ENCODE data around the gene LRIT1. TPM values are rescaled to one million over a fixed set of nuclear protein-coding genes. Genes with fewer than 3 reads are reported as not detected.

The LRIT1 gene
- total RNA-seq, 1 experiment from 2014 or later, result not detected

DNA sequence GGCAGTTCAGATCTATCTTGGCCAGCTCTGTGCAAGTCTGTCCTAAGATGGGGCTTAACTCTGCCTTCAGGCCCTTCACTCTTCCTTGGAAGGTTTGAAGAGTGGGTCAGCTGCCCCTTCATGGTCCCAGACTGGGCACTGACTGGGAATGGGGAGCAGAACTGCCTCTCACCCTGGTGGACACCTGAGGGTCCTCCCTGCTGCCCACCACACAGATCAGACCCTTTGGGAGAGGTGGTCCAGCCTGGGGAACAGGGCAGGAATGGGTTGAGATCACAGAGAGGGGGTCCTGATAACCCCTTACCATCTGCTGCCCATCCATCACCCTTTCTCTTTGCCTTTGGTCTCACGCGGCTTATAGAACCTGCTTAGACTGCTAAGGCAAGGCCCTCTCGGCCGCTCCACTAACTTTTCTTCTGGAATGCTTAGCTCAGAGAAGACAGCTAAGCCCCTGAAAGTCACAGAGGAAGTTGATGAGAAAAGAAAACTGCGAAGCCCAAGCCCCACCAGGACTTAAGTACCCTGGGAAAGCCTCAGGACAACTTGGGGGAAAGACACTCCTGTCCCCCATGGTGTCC lies 47.4 kb downstream of the LRIT1 start:
- Histone ChIP-seq H4K20me1 (ENCODE audit: insufficient read depth) (no peaks in the 10 kb centered on the region), H3K9me3 (ENCODE audit: control insufficient read depth in 1 of 2, insufficient read depth in 1 of 2, low read depth in 1 of 2, low read length in 2 of 2) (no peaks in the 10 kb centered on the region), H3K9me2 (ENCODE audit: insufficient read depth) (no peaks in the 10 kb centered on the region), H3K4me2 (ENCODE audit: low read length) (no peak overlapping the region), H3K79me2 (ENCODE audit: insufficient read depth, low read length) (no peaks in the 10 kb centered on the region), H3K27me3 (ENCODE audit: insufficient read depth, low read length) (peaks cover 19% of the 10 kb centered on the region), H3K4me3 (replicated peaks in 1 of 2; ENCODE audit: low read depth in 1 of 2, low read length in 2 of 2) (no peak overlapping the region), H3K4me1 (ENCODE audit: control insufficient read depth in 1 of 2, insufficient read depth in 2 of 2, low read length in 2 of 2) (no peaks in the 10 kb centered on the region), H2AFZ (ENCODE audit: low read depth, low read length, poor library complexity, severe bottlenecking) (no peak overlapping the region), H3K9ac (ENCODE audit: low read length) (no peak overlapping the region), H3K36me3 (ENCODE audit: control insufficient read depth in 1 of 2, insufficient read depth in 2 of 2, low read length in 2 of 2) (no peaks in the 10 kb centered on the region), H3K27ac (ENCODE audit: low read depth, low read length) (no peak overlapping the region)
- DNase-seq (ENCODE audit: low read depth, low spot score), result no peak
- RAD21 ChIA-PET (ENCODE audit: low non-redundant PET in 1 of 2, low total read pairs in 2 of 2, uncharacterized antibody in 2 of 2, unreplicated experiment in 2 of 2), result no interaction called here
- BruUV-seq (replicated peaks), result no TSS peak
- POLR2A ChIA-PET, result no interaction called here
- no peak for ATAC-seq
- no peak for TF ChIP-seq RAD21 (IDR thresholded peaks at IDR 0.05; ENCODE audit: low read depth)
- TF ChIP-seq CEBPB (IDR thresholded peaks at IDR 0.05; ENCODE audit: low read depth), result no peak
- no peak for TF ChIP-seq SIN3A (IDR thresholded peaks at IDR 0.05; ENCODE audit: low read depth)
- TF ChIP-seq ELF1 (IDR thresholded peaks at IDR 0.05; ENCODE audit: borderline replicate concordance, low read depth), result no peak
- no peak for TF ChIP-seq EZH2 (IDR thresholded peaks at IDR 0.05)
- TF ChIP-seq ZNF274 (IDR thresholded peaks at IDR 0.05; ENCODE audit: low read depth, low read length), result no peak
- no peak for TF ChIP-seq ZFX (IDR thresholded peaks at IDR 0.05)
- no peak for TF ChIP-seq SRF (IDR thresholded peaks at IDR 0.05; ENCODE audit: low read depth)
- no peak for TF ChIP-seq FOSL1 (IDR thresholded peaks at IDR 0.05; ENCODE audit: low read depth)
- TF ChIP-seq, protein P1, sequence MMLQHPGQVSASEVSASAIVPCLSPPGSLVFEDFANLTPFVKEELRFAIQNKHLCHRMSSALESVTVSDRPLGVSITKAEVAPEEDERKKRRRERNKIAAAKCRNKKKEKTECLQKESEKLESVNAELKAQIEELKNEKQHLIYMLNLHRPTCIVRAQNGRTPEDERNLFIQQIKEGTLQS (IDR thresholded peaks at IDR 0.05), result no peak
- TF ChIP-seq YY1 (IDR thresholded peaks at IDR 0.05; ENCODE audit: extremely low read depth, insufficient replicate concordance, low read depth, low read length), result no peak
- no peak for TF ChIP-seq POLR2AphosphoS5 (IDR thresholded peaks at IDR 0.05; ENCODE audit: low read depth, low read length)
- TF ChIP-seq SP1 (IDR thresholded peaks at IDR 0.05; ENCODE audit: low read depth), result no peak
- no peak for TF ChIP-seq POLR2A (IDR thresholded peaks at IDR 0.05; ENCODE audit: borderline replicate concordance, extremely low read depth, insufficient read depth, insufficient read length)
- TF ChIP-seq, protein P2, sequence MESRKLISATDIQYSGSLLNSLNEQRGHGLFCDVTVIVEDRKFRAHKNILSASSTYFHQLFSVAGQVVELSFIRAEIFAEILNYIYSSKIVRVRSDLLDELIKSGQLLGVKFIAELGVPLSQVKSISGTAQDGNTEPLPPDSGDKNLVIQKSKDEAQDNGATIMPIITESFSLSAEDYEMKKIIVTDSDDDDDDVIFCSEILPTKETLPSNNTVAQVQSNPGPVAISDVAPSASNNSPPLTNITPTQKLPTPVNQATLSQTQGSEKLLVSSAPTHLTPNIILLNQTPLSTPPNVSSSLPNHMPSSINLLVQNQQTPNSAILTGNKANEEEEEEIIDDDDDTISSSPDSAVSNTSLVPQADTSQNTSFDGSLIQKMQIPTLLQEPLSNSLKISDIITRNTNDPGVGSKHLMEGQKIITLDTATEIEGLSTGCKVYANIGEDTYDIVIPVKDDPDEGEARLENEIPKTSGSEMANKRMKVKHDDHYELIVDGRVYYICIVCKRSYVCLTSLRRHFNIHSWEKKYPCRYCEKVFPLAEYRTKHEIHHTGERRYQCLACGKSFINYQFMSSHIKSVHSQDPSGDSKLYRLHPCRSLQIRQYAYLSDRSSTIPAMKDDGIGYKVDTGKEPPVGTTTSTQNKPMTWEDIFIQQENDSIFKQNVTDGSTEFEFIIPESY (IDR thresholded peaks at IDR 0.05; ENCODE audit: extremely low read depth, insufficient replicate concordance, low read length), result no peak
- intact Hi-C loops (cut with micrococcal nuclease), result no loop called here
- CTCF ChIA-PET, result no interaction called here

Data from HCT116 (cell line).